Left forelimb (tissue), 1 donor: ENCODE results near the gene NYAP1.
"Not testable (repeated sequence)": the region's sequence is repeated elsewhere in the genome, so short reads cannot be mapped to it uniquely, and the experiment has no call there.

Experiments used
- DNase-seq: peaks from one replicate; pipeline ENCODE4 v3.0.0-alpha.2; 2018; ENCODE audit warnings: low spot score

Gene NYAP1

DNA sequence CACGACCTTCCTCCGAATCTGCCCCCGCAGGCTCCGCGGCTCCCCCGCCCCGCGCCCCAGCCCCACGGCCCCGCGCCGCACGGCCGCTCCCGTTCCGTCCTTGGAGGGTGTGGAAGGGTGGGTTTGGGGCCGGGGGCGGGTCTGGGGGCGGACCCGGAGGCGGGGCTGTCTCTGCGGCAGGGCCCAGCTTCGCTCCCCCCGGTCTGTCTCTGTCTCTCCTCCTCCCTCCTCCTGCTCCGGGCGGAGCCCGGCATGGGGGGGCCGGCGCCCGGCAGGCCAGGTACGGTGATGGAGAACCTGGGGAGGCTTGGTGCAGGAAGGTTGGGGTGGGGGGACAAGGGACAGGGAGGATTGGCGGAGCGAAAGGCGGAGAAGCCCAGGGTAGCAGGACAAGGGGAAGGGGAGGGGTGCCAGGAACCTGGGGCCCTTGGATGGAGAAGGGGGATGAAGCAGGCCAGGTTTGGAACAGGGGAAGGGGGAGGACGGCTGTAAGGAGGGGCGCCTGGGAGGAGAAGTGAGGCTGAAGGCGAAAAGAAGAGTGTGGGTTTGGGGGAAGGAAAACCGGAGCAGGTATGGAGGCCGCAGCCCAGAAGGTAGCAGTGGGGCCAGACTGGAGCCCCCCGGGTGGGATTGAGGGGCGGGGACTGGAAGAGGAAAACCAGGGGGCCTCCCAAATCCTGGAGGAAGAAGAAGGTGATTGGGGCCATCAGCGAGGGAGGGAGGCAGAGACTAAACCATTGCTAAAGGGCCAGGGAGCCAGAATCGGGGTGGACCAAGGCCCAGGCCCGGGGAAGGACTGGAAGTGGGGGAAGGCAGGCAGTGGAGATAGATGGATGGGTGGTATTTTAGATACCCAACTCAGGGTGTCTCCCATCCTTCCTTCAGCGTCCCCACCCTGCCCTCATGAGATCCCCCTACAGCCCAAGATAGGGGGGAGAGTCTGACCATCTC lies at the start of gene NYAP1:
NYAP1 (plus strand) TSS at position 206 of the 951 bp plus-strand sequence. CDS start 1,385 bp downstream, outside the sequence.
- DNase-seq: peak; percentile 87

DNA sequence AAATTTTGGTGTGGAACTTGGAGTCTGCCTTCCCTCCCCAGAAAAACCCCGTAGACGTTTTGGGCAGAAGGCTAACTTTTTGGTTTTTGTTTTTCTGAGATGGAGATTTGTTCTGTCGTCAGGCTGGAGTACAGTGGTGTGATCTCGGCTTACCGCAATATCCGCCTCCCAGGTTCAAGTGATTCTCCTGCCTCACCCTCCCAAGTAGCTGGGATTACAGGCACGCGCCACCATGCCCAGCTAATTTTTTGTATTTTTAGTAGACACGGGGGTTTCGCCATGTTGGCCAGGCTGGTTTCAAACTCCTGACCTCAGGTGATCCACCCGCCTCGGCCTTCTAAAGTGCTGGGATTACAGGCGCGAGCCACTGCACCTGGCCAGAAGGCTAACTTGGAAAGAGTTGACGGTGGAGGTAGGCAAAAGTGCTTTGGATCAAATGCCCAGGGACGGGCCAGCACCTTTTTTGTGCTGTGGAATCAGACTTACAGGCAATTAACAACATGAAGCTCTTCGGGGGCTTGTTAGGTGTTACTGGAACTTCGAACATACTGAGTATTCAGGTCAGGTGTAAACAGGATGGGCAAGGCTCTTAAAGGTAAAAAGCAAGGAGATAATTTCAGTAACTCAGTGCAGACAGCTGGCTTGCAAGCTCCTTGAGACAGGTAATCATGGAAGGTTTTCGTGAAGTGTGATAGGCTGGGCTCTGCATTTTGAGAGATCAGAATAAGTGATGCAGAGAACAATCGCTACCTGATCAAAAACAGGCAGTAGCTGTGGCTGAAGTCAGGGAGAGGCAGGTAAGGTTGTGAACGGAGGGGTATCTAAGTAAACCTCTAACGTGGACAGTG lies 49.2 kb upstream of the NYAP1 start:
- no peak for DNase-seq

DNA sequence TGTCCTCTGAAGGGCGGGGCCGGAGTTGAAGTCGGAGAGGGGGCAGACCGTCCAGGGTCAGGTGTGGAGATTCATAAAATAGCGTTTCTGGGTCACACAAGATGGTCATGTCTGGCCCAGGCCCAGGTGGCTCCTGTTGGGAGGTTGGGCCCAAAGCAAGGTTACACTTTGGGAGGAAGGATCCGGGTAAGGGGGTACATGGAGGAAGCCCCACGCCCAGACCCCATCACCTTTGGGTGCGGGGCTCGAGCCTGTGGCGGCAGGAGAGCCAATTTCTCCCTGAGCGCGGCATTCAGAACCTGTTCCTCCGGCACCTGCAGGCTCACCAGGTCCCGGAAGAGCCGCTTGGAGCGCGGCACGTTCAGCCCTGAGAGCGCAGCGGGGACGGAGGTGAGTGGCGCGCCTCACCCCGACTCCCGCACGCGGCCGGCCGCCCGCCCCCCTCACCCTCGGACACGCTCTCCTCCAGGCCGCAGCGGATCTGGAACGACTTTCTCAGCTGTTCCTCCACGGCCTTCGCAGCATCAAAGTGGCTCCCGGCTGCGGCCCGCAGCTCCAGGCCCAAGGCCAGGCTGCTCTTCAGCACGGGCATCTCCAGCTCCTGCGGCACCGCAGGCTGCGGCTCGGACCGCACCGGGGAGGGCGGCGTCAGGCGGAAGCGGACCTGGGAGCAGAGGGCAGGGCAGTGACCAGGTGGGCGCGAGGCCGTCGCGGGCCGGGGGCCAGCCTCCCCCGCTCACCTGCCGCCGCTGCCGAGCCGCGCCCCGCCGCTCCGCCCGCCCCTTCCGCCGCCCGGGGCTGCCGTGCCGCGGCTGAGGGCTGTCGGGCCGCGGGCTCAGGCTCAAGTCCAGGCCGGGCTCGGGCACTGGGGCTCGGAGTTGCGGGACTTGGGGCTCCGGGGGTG lies 48.1 kb upstream of the NYAP1 start:
- no peak for DNase-seq

DNA sequence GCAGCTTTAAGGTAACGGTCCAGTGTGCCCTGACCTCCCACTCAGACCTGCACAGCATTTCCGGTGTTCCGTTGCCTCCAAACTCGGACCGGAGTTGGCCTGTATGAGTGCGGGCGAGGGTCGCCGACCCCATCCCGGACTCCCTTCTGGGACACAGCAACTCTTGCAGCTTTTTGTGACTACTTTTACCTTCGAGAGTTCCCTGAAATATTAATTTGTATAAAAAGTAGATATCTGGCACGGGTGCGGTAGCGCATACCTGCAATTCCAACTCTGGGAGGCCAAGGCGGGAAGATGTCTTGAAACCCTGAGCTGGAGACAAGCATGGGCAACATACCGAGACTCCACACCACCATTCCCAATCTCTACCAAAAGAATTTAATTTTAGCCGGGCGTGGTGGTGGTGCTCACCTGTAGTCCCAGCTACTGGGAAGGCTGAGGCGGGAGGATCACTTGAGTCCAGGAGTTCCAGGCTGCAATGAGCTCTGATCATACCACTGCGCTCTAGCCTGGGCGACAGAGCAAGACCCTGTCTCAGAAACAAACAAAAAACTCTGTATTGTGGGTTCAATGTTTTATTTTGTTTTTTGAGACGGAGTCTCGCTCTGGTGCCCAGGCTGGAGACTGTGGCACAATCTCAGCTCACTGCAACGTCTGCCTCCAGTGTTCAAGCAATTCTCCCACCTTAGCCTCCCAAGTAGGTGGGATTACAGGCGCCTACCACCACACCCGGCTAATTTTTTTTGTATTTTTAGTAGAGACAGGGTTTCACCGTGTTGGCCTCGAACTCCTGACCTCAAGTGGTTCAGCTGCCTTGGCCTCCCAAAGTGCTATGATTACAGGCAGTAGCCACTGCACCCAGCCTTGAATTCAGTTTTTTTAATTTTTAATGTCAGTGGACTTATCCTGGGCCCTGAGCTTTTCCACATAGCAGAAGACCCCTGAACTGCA lies 46.3 kb upstream of the NYAP1 start:
- DNase-seq: no peak

GRCh38 chr7:100438172-100438571 lies 45.6 kb upstream of the NYAP1 start:
- no peak for DNase-seq

- not testable (repeated sequence) for DNase-seq
Observed at GRCh38 chr7:100438731-100439130, 45.0 kb upstream of the NYAP1 start.

- DNase-seq: not testable (repeated sequence)
Observed at GRCh38 chr7:100439244-100439643, 44.5 kb upstream of the NYAP1 start.

DNA sequence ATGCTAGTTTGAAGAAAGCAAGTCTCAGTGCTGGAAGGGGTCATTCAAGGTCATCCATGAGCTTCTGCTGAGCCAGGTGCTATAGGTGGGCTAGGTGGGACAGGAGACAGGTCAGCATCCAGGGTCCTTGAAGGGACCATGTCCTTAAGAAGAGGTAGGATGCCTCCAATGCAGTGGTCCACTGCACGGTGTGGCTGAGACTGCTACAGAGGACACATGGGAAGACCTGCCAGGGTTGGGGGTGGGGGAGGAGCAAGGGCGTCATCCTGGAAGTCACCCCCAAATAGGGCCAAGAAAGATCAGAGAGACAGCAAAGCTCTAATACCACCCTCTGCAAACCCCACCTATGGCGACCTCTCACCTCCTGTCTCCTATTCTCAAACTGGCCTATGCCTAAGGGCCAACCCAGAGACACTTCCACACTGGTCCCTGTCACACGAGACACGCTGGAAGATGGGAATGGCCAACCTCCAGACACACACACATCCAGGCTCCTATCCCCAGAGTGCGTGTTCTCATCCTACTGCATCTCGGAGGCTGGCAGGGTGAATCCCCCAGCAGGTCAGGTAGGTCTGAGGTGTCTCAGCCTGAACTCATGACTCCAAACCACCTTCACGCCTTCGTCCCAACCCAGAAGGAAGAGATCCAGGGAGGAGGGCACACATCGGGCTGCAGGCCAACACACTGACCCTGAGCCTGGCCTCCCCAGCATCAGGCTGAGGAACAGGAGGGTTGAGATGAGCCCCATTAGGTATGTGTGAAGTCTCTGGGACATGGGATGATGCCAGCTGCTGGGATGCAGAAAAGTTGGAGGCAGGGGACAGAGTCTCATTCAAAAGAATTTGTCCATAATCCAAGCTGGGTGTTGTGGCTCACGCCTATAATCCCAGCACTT lies 41.8 kb upstream of the NYAP1 start:
- DNase-seq: no peak

DNA sequence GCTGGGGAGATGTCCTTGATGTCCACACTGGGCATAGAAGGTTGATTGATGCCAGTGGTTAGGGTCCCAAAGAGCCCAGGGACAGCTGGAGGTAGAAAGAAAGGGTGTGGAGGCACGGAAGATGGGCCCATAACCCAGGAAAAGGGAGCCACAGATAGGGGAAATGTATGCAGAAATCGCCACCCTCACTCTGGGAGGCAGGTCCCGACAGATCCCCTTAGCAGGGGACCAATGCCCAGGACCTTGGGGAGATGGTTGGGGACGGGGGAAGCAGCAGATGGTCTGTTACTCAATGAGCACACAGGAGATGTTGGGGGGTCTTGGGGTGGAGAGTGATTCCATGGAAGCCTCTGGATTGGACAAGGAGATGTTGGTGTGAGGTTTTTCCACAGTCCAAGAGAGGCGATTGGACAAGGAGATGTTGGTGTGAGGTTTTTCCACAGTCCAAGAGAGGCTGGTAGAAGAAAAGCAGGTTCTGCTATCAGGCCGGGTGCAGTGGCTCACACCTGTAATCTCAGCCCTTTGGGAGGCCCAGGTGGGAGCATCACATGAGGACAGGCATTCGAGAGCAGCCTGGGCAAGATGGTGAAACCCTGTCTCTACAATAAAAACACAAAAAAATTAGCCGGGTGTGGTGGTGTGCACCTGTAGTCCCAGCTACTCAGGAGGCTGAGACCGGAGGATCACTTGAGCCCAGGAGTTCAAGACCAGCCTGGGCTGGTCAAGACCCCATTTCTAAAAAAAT lies 40.5 kb upstream of the NYAP1 start:
- no peak for DNase-seq

DNA sequence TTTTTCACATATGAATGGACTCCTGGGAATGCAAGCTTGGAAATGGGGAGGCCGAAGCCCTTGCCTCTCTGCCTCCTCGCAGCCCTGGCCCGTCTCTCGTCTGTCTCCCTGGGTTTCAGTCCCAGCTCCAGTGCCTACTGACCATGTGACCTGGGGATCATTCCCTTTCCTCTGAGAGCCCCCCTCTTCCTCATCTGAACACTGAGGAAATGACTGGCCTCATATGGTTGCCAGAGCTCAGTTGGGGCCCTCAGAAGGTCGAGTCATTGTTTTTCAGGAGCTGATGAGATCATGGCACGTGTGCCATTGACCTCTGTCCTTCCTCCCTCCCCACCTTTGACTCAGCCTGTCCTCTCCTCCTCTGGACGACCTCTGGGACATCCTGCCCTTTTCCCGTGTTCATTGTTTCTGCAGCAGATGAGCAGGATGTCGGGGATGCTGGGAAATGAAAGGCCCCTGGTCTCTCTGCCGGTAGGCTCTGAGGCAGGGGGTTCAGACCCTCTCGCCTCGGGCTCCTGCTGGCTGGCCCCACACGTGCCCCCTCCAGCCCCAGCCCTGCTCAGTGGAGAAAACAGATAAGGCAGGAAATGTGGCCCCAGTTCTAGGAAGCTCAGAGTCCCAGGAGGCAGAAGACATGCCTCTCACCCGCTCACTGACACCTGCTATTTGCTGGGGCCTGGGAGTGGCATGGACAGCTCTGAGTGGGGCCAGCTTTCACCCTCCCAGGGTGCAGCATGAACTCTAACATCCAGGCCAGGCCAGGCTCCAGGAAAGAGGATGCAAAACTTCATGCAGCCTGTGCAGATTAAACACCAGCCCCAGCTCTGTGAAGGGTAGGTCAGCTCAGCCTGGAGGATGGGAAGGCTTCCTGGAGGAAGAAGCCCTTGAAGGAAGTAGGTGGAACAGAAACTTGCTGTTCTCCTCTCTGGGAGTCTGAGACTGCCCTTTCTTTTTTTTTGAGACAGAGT lies 39.1 kb upstream of the NYAP1 start:
- DNase-seq: no peak

GRCh38 chr7:100446040-100446439 lies 37.7 kb upstream of the NYAP1 start:
- no peak for DNase-seq

DNA sequence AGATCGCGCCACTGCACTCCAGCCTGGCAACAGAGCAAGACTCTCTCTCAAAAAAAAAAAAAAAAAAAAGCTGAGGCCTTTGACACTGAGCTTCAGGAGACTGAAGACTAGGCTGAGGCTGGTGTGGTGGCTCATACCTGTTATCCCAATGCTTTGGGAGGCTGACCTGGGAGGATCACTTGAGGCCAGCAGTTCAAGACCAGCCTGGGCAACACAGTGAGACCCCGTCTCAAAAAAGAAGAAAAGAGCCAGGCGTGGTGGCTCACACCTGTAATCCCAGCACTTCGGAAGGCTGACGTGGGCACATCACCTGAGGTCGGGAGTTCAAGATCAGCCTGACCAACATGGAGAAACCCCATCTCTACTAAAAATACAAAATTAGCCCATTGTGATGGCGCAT lies 36.4 kb upstream of the NYAP1 start:
- DNase-seq: not testable (repeated sequence)

GRCh38 chr7:100449190-100449795 lies 34.4 kb upstream of the NYAP1 start:
- DNase-seq: no peak

DNA sequence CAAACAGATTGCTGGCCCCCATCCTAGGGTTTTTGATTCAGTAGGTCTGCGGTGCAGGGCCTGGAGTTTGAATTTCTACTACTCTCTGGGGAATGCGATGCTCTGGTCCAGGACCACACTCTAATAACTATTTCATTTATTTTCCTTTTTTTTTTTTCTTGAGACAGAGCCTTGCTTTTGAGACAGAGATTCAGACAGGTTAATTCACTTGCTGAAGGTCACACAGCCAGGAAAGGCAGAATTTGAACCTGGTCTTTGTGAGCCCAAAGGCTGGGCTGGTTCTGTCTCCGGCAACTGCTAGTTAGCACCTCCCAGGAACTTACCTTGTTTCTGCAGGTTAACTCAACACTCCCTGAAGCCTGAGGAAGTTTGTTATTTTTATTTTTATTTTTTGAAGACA lies 31.2 kb upstream of the NYAP1 start:
- DNase-seq: no peak

DNA sequence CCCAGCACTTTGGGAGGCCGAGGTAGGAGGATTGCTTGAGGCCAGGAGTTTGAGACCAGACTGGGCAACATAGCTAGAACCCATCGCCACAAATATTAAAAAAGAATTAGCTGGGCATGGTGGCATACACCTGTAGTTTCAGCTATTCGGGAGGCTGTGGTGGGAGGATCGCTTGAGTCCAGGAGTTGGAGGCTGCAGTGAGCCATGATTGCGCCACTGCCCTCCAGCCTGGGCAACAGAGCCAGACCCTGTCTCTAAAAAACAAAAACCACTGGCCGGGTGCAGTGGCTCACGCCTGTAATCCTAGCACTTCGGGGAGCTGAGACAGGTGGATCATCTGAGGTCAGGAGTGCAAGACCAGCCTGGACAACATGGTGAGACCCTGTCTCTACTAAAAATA lies 29.9 kb upstream of the NYAP1 start:
- not testable (repeated sequence) for DNase-seq

GRCh38 chr7:100455206-100455605 lies 28.5 kb upstream of the NYAP1 start:
- DNase-seq: no peak

- no peak for DNase-seq
Observed at GRCh38 chr7:100456562-100456961, 27.2 kb upstream of the NYAP1 start.
